WTC11 (cell line): ENCODE results near the gene NDRG3.

Experiments
- ATF3 ChIP-seq: sonication (generic); formaldehyde crosslinking; conservative IDR thresholded peaks from 2 replicates; pipeline ENCODE4 v1.8.1; 2022; ENCODE audit warnings: mild to moderate bottlenecking, missing genetic modification reagents
- CBFB ChIP-seq: sonication (generic); formaldehyde crosslinking; IDR thresholded peaks from 2 replicates; pipeline ENCODE4 v1.8.1; 2022; ENCODE audit warnings: mild to moderate bottlenecking, low read depth, missing genetic modification reagents
- CTCF ChIP-seq: fragments of 200-600 bp; IDR thresholded peaks from 2 replicates; pipeline ENCODE4 v1.8.0; 2022; ENCODE audit warnings: antibody characterized with exemption
- ETV6 ChIP-seq: sonication (generic); formaldehyde crosslinking; IDR thresholded peaks from 2 replicates; pipeline ENCODE4 v1.8.1; 2022; ENCODE audit warnings: mild to moderate bottlenecking, missing genetic modification reagents
- MAX ChIP-seq: sonication (generic); formaldehyde crosslinking; IDR thresholded peaks from 2 replicates; pipeline ENCODE4 v1.8.0; 2022; ENCODE audit warnings: mild to moderate bottlenecking, missing genetic modification reagents
- NR2C2 ChIP-seq: sonication (generic); formaldehyde crosslinking; IDR thresholded peaks from 2 replicates; pipeline ENCODE4 v1.8.0; 2022; ENCODE audit warnings: mild to moderate bottlenecking, missing genetic modification reagents
- NR3C1 ChIP-seq: sonication (generic); formaldehyde crosslinking; conservative IDR thresholded peaks from 2 replicates; pipeline ENCODE4 v1.8.1; 2023; ENCODE audit warnings: low read depth, mild to moderate bottlenecking, missing genetic modification reagents
- USF1 ChIP-seq: sonication (generic); formaldehyde crosslinking; IDR thresholded peaks from 2 replicates; pipeline ENCODE4 v1.8.0; 2022; ENCODE audit warnings: mild to moderate bottlenecking, missing genetic modification reagents
- ZBTB43 ChIP-seq: sonication (generic); formaldehyde crosslinking; IDR thresholded peaks from 2 replicates; pipeline ENCODE4 v1.8.1; 2023; ENCODE audit warnings: mild to moderate bottlenecking, missing genetic modification reagents

- TF ChIP-seq CTCF, result no peak
- no peak for TF ChIP-seq NR3C1 (CRISPR knock-in tag)
- TF ChIP-seq CBFB, result no peak
- TF ChIP-seq USF1 (CRISPR knock-in tag), result no peak
- TF ChIP-seq ATF3, result no peak
- TF ChIP-seq MAX (CRISPR knock-in tag), result no peak
- TF ChIP-seq NR2C2, result no peak
- TF ChIP-seq ZBTB43 (CRISPR knock-in tag), result no peak
- TF ChIP-seq ETV6, result no peak
Measured at GRCh38 chr20:36629719-36630681, 115.9 kb downstream of the NDRG3 start.
